Suprapubic skin (tissue), 3 donors: ENCODE measurements around the gene GSTM1.

ENCODE experiments used
- CTCF ChIP-seq, 2 donors: fragments of 200-600 bp in 1 of 2; fragments of 450-650 bp in 1 of 2; sonication (generic) in 1 of 2; IDR thresholded peaks; one replicate each; pipeline ENCODE4 v1.5.1; 2016 to 2019; ENCODE audit warnings: antibody characterized with exemption in 2 of 2, mild to moderate bottlenecking in 1 of 2, moderate library complexity in 1 of 2
- EP300 ChIP-seq: sonication (generic); formaldehyde crosslinking; IDR thresholded peaks from one replicate; pipeline ENCODE4 v1.6.1; 2017; ENCODE audit warnings: antibody characterized with exemption
- POLR2A ChIP-seq, 2 donors: fragments of 450-650 bp; IDR thresholded peaks; one replicate each; pipeline ENCODE4 v1.6.1; 2017; ENCODE audit warnings: antibody characterized with exemption in 2 of 2, mild to moderate bottlenecking in 2 of 2, moderate library complexity in 2 of 2

DNA sequence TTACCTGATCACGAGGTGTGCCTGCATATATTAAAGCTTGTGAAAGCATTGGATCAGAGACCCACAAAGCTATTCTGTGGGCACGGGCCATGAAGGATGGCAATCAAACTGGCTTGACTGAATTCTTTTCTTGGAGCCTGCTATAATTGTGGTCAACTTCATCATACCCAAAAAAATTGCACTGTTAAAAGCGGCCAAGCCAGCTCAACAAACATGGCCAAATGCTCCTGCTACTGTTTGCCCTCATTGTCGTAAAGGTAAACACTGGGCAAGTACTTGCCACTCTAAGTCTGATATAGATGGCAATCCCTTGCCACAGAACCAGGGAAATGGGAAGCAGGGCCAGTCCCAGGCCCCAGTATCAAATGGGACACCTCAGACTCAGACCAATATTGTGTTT, 17.8 kb downstream of the GSTM1 start:
- no peak for TF ChIP-seq CTCF (IDR thresholded peaks at IDR 0.05)
- TF ChIP-seq EP300, result no peak
- no peak for TF ChIP-seq POLR2A (IDR thresholded peaks at IDR 0.05)
